ENCODE measurements around the gene MOB3B. TPM values are rescaled to one million over a fixed set of nuclear protein-coding genes. Genes with fewer than 3 reads are reported as not detected.

Gene MOB3B
- 5.7 and 10.9 TPM in 2 replicates for polyA plus RNA-seq

GRCh38 chr9:27529316-27530278, at the start of gene MOB3B:
Gene MOB3B (minus strand): TSS chr9:27529814. CDS start chr9:27455550, 74,264 bp downstream.

DNA sequence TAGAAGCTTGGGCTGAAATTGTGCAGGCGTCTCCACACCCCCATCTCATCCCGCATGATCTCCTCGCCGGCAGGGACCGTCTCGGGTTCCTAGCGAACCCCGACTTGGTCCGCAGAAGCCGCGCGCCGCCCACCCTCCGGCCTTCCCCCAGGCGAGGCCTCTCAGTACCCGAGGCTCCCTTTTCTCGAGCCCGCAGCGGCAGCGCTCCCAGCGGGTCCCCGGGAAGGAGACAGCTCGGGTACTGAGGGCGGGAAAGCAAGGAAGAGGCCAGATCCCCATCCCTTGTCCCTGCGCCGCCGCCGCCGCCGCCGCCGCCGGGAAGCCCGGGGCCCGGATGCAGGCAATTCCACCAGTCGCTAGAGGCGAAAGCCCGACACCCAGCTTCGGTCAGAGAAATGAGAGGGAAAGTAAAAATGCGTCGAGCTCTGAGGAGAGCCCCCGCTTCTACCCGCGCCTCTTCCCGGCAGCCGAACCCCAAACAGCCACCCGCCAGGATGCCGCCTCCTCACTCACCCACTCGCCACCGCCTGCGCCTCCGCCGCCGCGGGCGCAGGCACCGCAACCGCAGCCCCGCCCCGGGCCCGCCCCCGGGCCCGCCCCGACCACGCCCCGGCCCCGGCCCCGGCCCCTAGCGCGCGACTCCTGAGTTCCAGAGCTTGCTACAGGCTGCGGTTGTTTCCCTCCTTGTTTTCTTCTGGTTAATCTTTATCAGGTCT, 43.5 kb upstream of the MOB3B start, which contains the start of gene C9orf72:
Gene C9orf72, minus strand, starts transcription at position 564 of the 716 bp plus-strand sequence. CDS start 6,361 bp downstream, outside the sequence.

GRCh38 chr9:27524236-27524635, 5.4 kb downstream of the MOB3B start, which contains the start of gene IFNK:
Gene IFNK (plus strand): TSS chr9:27524290. CDS start chr9:27524337, 47 bp downstream.

DNA sequence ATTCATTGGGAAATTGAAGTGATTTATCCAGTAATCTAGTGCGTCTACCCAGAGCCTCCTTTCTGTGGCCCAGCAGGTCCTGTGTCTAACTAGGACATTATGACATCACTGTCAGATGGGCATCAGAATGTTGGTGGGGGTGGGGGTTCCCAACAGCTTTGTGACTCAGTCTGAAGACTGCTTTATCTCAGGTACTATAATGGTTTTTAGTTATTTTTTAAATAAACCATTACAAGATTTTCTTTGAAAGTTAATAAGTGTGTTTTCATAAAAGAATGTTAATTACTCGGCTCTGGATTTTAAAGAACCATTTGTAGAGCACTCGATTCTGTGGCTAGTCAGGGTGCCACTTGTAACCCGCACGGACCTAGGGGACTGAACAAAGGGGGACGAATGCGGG, 232.6 kb downstream of the MOB3B start, which contains the start of gene EQTN:
Gene EQTN, minus strand, starts transcription at position 101 of the 400 bp plus-strand sequence. Its CDS starts 95 bp downstream, at position 6.

Other genes with a start within 250 kb of the MOB3B start
- gene EQTN, start 232.7 kb downstream of the MOB3B start, polyA plus RNA-seq: 10.0 and 15.1 TPM in 2 replicates
- not detected in 2 replicates for gene IFNK, start 5.5 kb downstream of the MOB3B start, polyA plus RNA-seq
- gene C9orf72, start 43.7 kb upstream of the MOB3B start, polyA plus RNA-seq: 47.1 and 47.2 TPM in 2 replicates

All from Purkinje cell (primary cell).